Gastroesophageal sphincter (tissue), 3 donors: Measurements from ENCODE around the gene PRIM1.

Source experiments
- EP300 ChIP-seq: sonication (generic); formaldehyde crosslinking; IDR thresholded peaks from one replicate; pipeline ENCODE4 v1.6.1; 2017; ENCODE audit warnings: antibody characterized with exemption, mild to moderate bottlenecking
- POLR2A ChIP-seq, 2 donors: fragments of 450-650 bp; IDR thresholded peaks; one replicate each; pipeline ENCODE4 v1.6.1; 2017; ENCODE audit warnings: antibody characterized with exemption in 2 of 2, mild to moderate bottlenecking in 2 of 2, moderate library complexity in 1 of 2
- POLR2AphosphoS5 ChIP-seq: sonication (generic); formaldehyde crosslinking; IDR thresholded peaks from one replicate; pipeline ENCODE4 v1.6.1; 2017; ENCODE audit warnings: antibody characterized with exemption
- TF ChIP-seq, protein P1 (sequence below), 4 experiments: fragments of 200-600 bp in 2 of 4; fragments of 450-650 bp in 2 of 4; sonication (generic) in 1 of 4; IDR thresholded peaks; one replicate each; pipeline ENCODE4 v1.5.1; 2017 to 2019; ENCODE audit warnings: antibody characterized with exemption in 4 of 4, mild to moderate bottlenecking in 2 of 4, moderate library complexity in 2 of 4

DNA sequence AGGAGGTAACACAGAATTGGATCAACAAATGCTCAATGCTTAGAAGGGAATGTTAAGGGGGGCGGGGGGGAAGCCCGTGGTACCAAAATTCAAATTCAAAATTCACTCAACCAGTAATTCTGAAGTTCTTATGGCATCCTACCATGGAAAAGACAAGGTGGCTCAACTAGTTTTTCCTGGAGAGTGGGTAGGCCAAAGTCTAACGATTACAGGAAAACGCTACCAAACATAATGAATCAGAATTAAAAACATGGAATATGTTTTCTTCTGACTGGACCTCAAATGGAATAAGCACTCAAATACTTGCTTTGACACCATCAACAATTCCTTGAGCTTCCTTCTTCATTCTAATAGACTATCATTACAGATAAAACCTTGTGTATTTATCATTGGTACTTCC lies 29.3 kb downstream of the PRIM1 start:
- TF ChIP-seq, protein P1, sequence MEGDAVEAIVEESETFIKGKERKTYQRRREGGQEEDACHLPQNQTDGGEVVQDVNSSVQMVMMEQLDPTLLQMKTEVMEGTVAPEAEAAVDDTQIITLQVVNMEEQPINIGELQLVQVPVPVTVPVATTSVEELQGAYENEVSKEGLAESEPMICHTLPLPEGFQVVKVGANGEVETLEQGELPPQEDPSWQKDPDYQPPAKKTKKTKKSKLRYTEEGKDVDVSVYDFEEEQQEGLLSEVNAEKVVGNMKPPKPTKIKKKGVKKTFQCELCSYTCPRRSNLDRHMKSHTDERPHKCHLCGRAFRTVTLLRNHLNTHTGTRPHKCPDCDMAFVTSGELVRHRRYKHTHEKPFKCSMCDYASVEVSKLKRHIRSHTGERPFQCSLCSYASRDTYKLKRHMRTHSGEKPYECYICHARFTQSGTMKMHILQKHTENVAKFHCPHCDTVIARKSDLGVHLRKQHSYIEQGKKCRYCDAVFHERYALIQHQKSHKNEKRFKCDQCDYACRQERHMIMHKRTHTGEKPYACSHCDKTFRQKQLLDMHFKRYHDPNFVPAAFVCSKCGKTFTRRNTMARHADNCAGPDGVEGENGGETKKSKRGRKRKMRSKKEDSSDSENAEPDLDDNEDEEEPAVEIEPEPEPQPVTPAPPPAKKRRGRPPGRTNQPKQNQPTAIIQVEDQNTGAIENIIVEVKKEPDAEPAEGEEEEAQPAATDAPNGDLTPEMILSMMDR (IDR thresholded peaks at IDR 0.05): no peak
- no peak for TF ChIP-seq POLR2A (IDR thresholded peaks at IDR 0.05)
- no peak for TF ChIP-seq POLR2AphosphoS5
- no peak for TF ChIP-seq EP300
